ENCODE results near the gene IL1RL1.
"Not testable (repeated sequence)": the region's sequence is repeated elsewhere in the genome, so short reads cannot be mapped to it uniquely, and the experiment has no call there.

IL1RL1 gene

GRCh38 chr2:102304711-102305611, 6.4 kb upstream of the IL1RL1 start:
- Mint-ChIP-seq H3K9me3 (peaks cover 0 to 4% of the 10 kb centered on the region in 2 donors), H3K4me1 (peaks cover 48% of the 10 kb centered on the region), H3K27ac (peak overlapping the region; percentile 51 to 92), H3K4me3 (peak overlapping the region; percentile 11 to 56), H3K27me3 (peaks cover 6% of the 10 kb centered on the region)
- DNase-seq (no peak), ATAC-seq (no peak)

- Mint-ChIP-seq H3K4me3 (no peak overlapping the region), H3K9me3 (peaks cover 0 to 4% of the 10 kb centered on the region in 2 donors), H3K4me1 (peaks cover 36% of the 10 kb centered on the region), H3K27ac (peak overlapping the region in 1 of 2 donors; percentile 26), H3K27me3 (peaks cover 10% of the 10 kb centered on the region)
- DNase-seq: no peak
- no peak for ATAC-seq
These were observed 5.2 kb upstream of the IL1RL1 start for GRCh38 chr2:102306125-102306524.

- H3K9me3 Mint-ChIP-seq: no peaks in the 10 kb centered on the region
- no peak overlapping the region for H3K4me3 Mint-ChIP-seq
- H3K27me3 Mint-ChIP-seq: peaks cover 10% of the 10 kb centered on the region
- ATAC-seq (no peak), DNase-seq (no peak)
- peaks cover 14% of the 10 kb centered on the region for H3K4me1 Mint-ChIP-seq
- no peak overlapping the region for H3K27ac Mint-ChIP-seq
These were observed 1.7 kb downstream of the IL1RL1 start for GRCh38 chr2:102313025-102313424.

- ATAC-seq (no peak), DNase-seq (no peak)
- Mint-ChIP-seq H3K4me3 (no peak overlapping the region), H3K4me1 (peaks cover 14% of the 10 kb centered on the region), H3K27ac (no peak overlapping the region), H3K27me3 (peaks cover 10% of the 10 kb centered on the region), H3K9me3 (no peaks in the 10 kb centered on the region)
These were observed 2.1 kb downstream of the IL1RL1 start for GRCh38 chr2:102313471-102313870.

GRCh38 chr2:102313950-102314349, 2.6 kb downstream of the IL1RL1 start:
- peaks cover 10% of the 10 kb centered on the region for H3K27me3 Mint-ChIP-seq
- DNase-seq (no peak), ATAC-seq (peak; percentile 40)
- no peaks in the 10 kb centered on the region for H3K9me3 Mint-ChIP-seq
- H3K4me1 Mint-ChIP-seq: peaks cover 14% of the 10 kb centered on the region
- H3K27ac Mint-ChIP-seq: no peak overlapping the region
- H3K4me3 Mint-ChIP-seq: no peak overlapping the region

GRCh38 chr2:102315921-102316320, 4.6 kb downstream of the IL1RL1 start:
- Mint-ChIP-seq H3K4me3 (no peak overlapping the region), H3K27ac (no peak overlapping the region), H3K27me3 (no peaks in the 10 kb centered on the region), H3K9me3 (no peaks in the 10 kb centered on the region), H3K4me1 (peaks cover 14% of the 10 kb centered on the region)
- no peak for ATAC-seq
- no peak for DNase-seq

- H3K4me1 Mint-ChIP-seq: peaks cover 14% of the 10 kb centered on the region
- no peaks in the 10 kb centered on the region for H3K9me3 Mint-ChIP-seq
- DNase-seq: no peak
- H3K27ac Mint-ChIP-seq: no peak overlapping the region
- no peak overlapping the region for H3K4me3 Mint-ChIP-seq
- peak; percentile 62 for ATAC-seq
- no peaks in the 10 kb centered on the region for H3K27me3 Mint-ChIP-seq
These were observed 6.4 kb downstream of the IL1RL1 start for GRCh38 chr2:102317715-102318114.

- Mint-ChIP-seq H3K4me3 (no peak overlapping the region), H3K4me1 (peaks cover 10% of the 10 kb centered on the region), H3K27ac (no peak overlapping the region), H3K27me3 (no peaks in the 10 kb centered on the region), H3K9me3 (peaks cover 0 to 2% of the 10 kb centered on the region in 2 donors)
- ATAC-seq (peak; percentile 64), DNase-seq (no peak)
These were observed 7.1 kb downstream of the IL1RL1 start for GRCh38 chr2:102318437-102318836.

GRCh38 chr2:102321941-102322719, 10.8 kb downstream of the IL1RL1 start:
- peaks cover 5 to 20% of the 10 kb centered on the region in 2 donors for H3K9me3 Mint-ChIP-seq
- H3K27ac Mint-ChIP-seq: no peak overlapping the region
- peaks cover 6% of the 10 kb centered on the region for H3K4me1 Mint-ChIP-seq
- H3K27me3 Mint-ChIP-seq: no peaks in the 10 kb centered on the region
- no peak overlapping the region for H3K4me3 Mint-ChIP-seq
- DNase-seq: no peak
- ATAC-seq: no peak

- H3K4me3 Mint-ChIP-seq: not testable (repeated sequence)
These were observed 13.6 kb downstream of the IL1RL1 start for GRCh38 chr2:102324914-102325313.

GRCh38 chr2:102331311-102331980, 20.1 kb downstream of the IL1RL1 start:
- H3K27me3 Mint-ChIP-seq: peaks cover 12% of the 10 kb centered on the region
- no peak for DNase-seq
- ATAC-seq: no peak
- H3K27ac Mint-ChIP-seq: no peak overlapping the region
- no peak overlapping the region for H3K4me3 Mint-ChIP-seq
- H3K4me1 Mint-ChIP-seq: peaks cover 13% of the 10 kb centered on the region
- peaks cover 0 to 8% of the 10 kb centered on the region in 2 donors for H3K9me3 Mint-ChIP-seq

More at GRCh38 chr2:102324914-102325313, 13.6 kb downstream of the IL1RL1 start:
- H3K9me3 Mint-ChIP-seq: peaks cover 5 to 20% of the 10 kb centered on the region in 2 donors
- not testable (repeated sequence) for ATAC-seq, H3K27me3 Mint-ChIP-seq, H3K27ac Mint-ChIP-seq, DNase-seq, H3K4me1 Mint-ChIP-seq

GRCh38 chr2:102334486-102334885, 23.1 kb downstream of the IL1RL1 start:
- Mint-ChIP-seq H3K27me3 (peaks cover 12% of the 10 kb centered on the region), H3K27ac (no peak overlapping the region), H3K4me1 (peaks cover 24% of the 10 kb centered on the region), H3K4me3 (no peak overlapping the region), H3K9me3 (peaks cover 0 to 8% of the 10 kb centered on the region in 2 donors)
- DNase-seq (no peak), ATAC-seq (no peak)

GRCh38 chr2:102335871-102336366, 24.6 kb downstream of the IL1RL1 start:
- Mint-ChIP-seq H3K27me3 (peaks cover 12% of the 10 kb centered on the region), H3K9me3 (peaks cover 0 to 8% of the 10 kb centered on the region in 2 donors), H3K27ac (no peak overlapping the region), H3K4me1 (peaks cover 24% of the 10 kb centered on the region), H3K4me3 (no peak overlapping the region)
- ATAC-seq: no peak
- DNase-seq: no peak

- peaks cover 0 to 8% of the 10 kb centered on the region in 2 donors for H3K9me3 Mint-ChIP-seq
- DNase-seq (no peak), ATAC-seq (no peak)
- H3K4me3 Mint-ChIP-seq: no peak overlapping the region
- H3K4me1 Mint-ChIP-seq: peaks cover 24% of the 10 kb centered on the region
- H3K27ac Mint-ChIP-seq: no peak overlapping the region
- peaks cover 12% of the 10 kb centered on the region for H3K27me3 Mint-ChIP-seq
These were observed 25.2 kb downstream of the IL1RL1 start for GRCh38 chr2:102336502-102336945.

- peaks cover 0 to 8% of the 10 kb centered on the region in 2 donors for H3K9me3 Mint-ChIP-seq
- H3K4me1 Mint-ChIP-seq: peaks cover 24% of the 10 kb centered on the region
- ATAC-seq: no peak
- H3K27ac Mint-ChIP-seq: no peak overlapping the region
- H3K27me3 Mint-ChIP-seq: peaks cover 12% of the 10 kb centered on the region
- no peak for DNase-seq
- H3K4me3 Mint-ChIP-seq: no peak overlapping the region
These were observed 25.6 kb downstream of the IL1RL1 start for GRCh38 chr2:102337012-102337411.

All from stimulated activated naive CD8-positive, alpha-beta T cell treated with anti-CD3 and anti-CD28 coated beads, Interleukin-15, amount 100 ng/mL, for 72 hours (primary cell).